ENCODE results near the gene TSSK2.
"Not testable (repeated sequence)": the region's sequence is repeated elsewhere in the genome, so short reads cannot be mapped to it uniquely, and the experiment has no call there.

Gene TSSK2

GRCh38 chr22:19130959-19131684, at the start of gene TSSK2:
Gene TSSK2, plus strand, starts transcription at chr22:19131308. Its CDS starts 92 bp downstream, at chr22:19131400.
- DNase-seq (ENCODE audit: low read depth, low spot score): no peak
- CTCF ChIA-PET: interaction anchor here (5.8 kb wide), 1 partner anchor 13 kb away, joined by 23 read pairs; the partner anchor contains the start of gene ESS2
- POLR2A ChIA-PET: no interaction called here
- no peak for TF ChIP-seq CTCF (IDR thresholded peaks at IDR 0.05; ENCODE audit: insufficient read depth, low read length, missing control alignments)
- no peak within 1 kb of the TSS for H3K4me3 ChIP-seq (ENCODE audit: low read depth, low read length)

- no peak for DNase-seq (ENCODE audit: low read depth, low spot score)
- POLR2A ChIA-PET: no interaction called here
- no peak for TF ChIP-seq CTCF (IDR thresholded peaks at IDR 0.05; ENCODE audit: insufficient read depth, low read length, missing control alignments)
- no peak overlapping the region for H3K4me3 ChIP-seq (ENCODE audit: low read depth, low read length)
- CTCF ChIA-PET: interaction anchor here (0.7 to 1.4 kb wide), 2 partner anchors 19 to 37 kb away, joined by 3 to 4 read pairs; no protein-coding TSS in a partner anchor
These were observed 49.8 kb upstream of the TSSK2 start for GRCh38 chr22:19081351-19081750.

GRCh38 chr22:19082101-19082500, 49.0 kb upstream of the TSSK2 start:
- no peak for DNase-seq (ENCODE audit: low read depth, low spot score)
- H3K4me3 ChIP-seq (ENCODE audit: low read depth, low read length): no peak overlapping the region
- POLR2A ChIA-PET: no interaction called here
- no peak for TF ChIP-seq CTCF (IDR thresholded peaks at IDR 0.05; ENCODE audit: insufficient read depth, low read length, missing control alignments)
- CTCF ChIA-PET: no interaction called here

- CTCF ChIA-PET: no interaction called here
- POLR2A ChIA-PET: no interaction called here
- DNase-seq (ENCODE audit: low read depth, low spot score): no peak
- no peak for TF ChIP-seq CTCF (IDR thresholded peaks at IDR 0.05; ENCODE audit: insufficient read depth, low read length, missing control alignments)
- no peak overlapping the region for H3K4me3 ChIP-seq (ENCODE audit: low read depth, low read length)
These were observed 48.3 kb upstream of the TSSK2 start for GRCh38 chr22:19082793-19083192.

GRCh38 chr22:19084126-19084525, 47.0 kb upstream of the TSSK2 start:
- DNase-seq (ENCODE audit: low read depth, low spot score); H3K4me3 ChIP-seq (ENCODE audit: low read depth, low read length); POLR2A ChIA-PET; CTCF ChIA-PET: not testable (repeated sequence)

GRCh38 chr22:19084586-19084985, 46.5 kb upstream of the TSSK2 start:
- POLR2A ChIA-PET; H3K4me3 ChIP-seq (ENCODE audit: low read depth, low read length); DNase-seq (ENCODE audit: low read depth, low spot score): not testable (repeated sequence)
- CTCF ChIA-PET: interaction anchor here (1.0 to 2.3 kb wide), 5 partner anchors 8 to 26 kb away, joined by 4 to 9 read pairs (median 5); no protein-coding TSS in a partner anchor

- CTCF ChIA-PET: interaction anchor here (0.9 to 2.3 kb wide), 6 partner anchors 8 to 26 kb away, joined by 3 to 9 read pairs (median 5); no protein-coding TSS in a partner anchor
- DNase-seq (ENCODE audit: low read depth, low spot score): no peak
- H3K4me3 ChIP-seq (ENCODE audit: low read depth, low read length): no peak overlapping the region
- TF ChIP-seq CTCF (IDR thresholded peaks at IDR 0.05; ENCODE audit: insufficient read depth, low read length, missing control alignments): peak; percentile 45
- POLR2A ChIA-PET: no interaction called here
These were observed 45.8 kb upstream of the TSSK2 start for GRCh38 chr22:19085233-19085718.

Measured in AG04449 (cell line).